Cortex of kidney (tissue), 1 donor: ENCODE results near the gene MBLAC1.

Experiments
- DNase-seq: peaks from one replicate; lab custom pipeline; 2025; lab: John Stamatoyannopoulos, UW

Gene MBLAC1

GRCh38 chr7:100171087-100171681 lies 44.4 kb downstream of the MBLAC1 start:
- DNase-seq = no peak

DNA sequence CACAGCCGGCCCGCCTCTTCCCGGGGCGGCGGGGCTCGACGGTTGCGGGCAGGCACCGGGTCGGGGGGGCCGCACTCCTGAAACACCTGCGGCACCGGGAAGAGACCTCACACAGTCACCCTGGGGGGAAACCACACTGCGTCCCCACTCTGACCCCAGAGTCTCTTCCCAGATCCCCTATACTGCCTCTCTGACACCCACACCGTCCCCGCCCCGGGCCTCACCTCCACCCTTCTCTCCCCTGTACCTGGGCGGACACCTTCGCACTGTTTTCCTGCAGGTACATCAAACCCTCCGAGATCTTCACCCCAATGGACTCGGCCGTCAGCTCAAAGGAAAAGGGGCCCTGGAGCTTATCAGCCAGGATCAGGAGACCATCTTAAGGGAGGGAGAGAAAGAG lies 45.1 kb downstream of the MBLAC1 start:
- no peak for DNase-seq

GRCh38 chr7:100173806-100174495 lies 47.2 kb downstream of the MBLAC1 start:
- DNase-seq = no peak

- no peak for DNase-seq
These were observed 47.8 kb downstream of the MBLAC1 start for GRCh38 chr7:100174582-100174981.

DNA sequence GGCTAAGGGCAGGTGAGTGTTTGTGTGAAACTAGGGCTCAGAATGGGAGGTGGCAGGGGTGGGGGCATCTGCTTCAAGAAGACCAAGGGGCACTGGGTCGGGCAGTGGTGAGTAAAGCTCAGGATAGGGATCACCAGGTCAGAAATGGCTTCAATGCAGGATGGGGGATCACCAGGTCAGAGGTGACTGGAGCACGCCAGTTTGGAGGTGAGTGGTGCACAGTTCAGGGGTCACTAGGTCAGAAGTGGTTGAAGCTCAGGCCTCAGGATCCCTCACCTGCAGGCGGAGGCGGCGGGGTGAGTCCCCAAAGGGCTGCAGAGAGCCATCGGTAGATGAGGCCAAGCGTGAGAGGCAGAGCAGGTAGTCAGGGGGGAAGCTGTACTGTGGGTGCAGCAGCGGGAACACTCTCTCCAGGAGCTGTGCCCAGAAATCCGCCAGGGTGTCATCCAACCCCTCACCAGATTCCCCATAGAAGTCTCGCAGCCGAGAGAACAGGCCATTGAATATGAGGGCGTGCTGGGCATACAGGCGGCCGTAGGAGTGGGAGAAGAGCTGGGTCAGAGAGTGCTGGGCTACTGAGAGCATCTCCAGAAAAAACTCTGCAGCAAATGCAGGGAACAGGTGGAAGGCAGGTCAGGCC lies 48.6 kb downstream of the MBLAC1 start:
- DNase-seq = no peak

DNA sequence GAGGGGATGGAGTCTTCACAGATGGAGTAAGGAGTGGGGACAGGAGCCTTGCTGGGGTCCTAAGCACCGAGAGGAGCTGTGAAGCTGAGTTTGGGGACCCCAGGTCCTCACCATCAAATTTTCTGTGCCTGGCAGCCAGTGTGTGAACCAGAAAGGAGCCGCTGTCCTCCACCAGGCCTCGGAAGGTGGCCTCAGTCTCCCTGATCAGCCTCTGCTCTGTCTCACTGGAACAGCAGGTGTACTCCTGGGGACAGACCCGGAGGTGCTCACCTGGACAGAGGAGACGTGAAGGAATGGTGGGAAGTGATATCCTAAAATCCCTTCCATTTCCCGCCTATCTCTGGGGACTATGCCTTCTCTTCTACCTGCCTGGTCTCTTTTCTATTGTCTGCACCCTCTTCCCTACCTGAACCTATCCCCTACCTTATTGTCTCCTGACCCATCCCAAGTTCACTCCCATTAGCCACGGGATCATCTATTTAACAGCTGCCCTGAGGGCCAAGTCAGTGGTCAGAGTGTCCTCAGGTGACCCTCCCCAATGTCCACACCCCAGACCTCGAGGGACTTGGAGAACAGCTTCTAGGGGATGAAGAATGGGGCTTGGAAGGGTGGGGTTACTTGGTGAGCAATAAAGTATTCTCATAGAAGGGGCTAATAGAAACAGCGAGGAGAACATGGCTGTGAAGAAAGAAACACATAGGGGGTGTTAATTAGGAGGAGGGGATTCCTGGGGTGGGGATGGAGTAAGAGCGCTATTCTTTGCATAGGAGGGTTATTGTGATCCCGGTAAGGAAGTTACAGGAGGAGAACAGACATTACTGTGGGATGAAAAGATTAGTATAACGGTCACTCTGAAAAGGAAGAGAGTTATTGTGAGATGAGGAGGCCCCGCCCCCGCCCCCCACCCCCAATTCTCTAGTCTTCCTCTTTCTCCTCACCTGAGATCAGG lies 49.6 kb downstream of the MBLAC1 start:
- DNase-seq = no peak

DNA sequence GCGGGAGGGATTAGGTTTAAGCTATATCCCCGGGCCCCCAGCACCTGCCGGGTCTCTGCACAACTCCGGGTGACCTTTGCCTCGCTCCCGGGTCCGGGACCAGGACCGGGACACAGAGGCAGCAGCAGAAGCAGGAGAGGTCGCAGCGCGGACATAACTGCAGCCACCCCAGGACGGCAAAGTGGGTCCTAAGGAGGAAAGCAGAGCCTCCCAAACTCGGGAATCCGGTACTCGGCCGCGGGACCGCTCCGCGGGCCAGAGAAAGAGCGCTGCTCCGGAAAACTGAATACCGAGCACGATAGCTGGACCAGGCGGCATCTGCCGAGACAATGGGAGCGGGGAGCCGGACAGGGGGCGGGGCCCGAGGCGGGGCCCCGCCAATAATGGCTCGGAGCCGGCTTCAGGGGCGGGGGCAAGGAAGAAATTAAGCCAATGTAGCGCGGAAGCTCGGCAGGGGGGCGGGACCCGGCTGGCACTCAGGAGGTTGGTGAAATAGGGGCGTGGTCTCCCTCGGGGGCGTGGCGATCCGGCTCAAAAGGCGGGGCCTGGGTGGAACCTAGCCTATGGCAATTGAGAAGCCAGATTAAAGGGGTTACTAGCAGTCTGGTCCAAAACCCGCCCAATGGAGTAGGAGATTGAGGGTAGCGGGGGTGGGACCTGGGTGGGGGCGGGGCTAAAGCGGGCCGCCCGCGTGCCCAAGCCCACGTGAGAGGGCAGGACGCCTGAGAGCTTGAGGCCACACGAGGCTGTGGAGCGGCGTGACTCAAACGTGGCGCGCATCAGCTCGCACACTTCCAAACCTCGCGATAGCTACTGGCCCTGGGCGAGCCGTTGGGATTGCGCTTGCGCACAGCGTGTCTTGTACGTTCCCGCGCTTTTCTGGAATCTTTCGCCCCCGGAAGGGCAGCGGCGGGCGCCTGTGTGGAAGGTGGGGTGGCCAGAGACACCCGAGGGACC lies 50.6 kb downstream of the MBLAC1 start, which contains the start of the genes GPC2 and STAG3:
GPC2 (minus strand) TSS at position 337 of the 957 bp plus-strand sequence; CDS start at position 155, 182 bp downstream.
STAG3 (plus strand) TSS at position 874 of the 957 bp plus-strand sequence. CDS start 2,639 bp downstream, outside the sequence.
- DNase-seq = no peak
